Activated naive CD8-positive, alpha-beta T cell (primary cell): ENCODE measurements around the gene DYNC1I2.
"Not testable (repeated sequence)": the region's sequence is repeated elsewhere in the genome, so short reads cannot be mapped to it uniquely, and the experiment has no call there.

ENCODE experiments used
- H3K27ac Mint-ChIP-seq: one replicate; pipeline ENCODE4 v1.8.0; 2021; ENCODE audit warnings: mixed read lengths
- H3K27me3 Mint-ChIP-seq: one replicate; pipeline ENCODE4 v1.8.0; 2021; ENCODE audit warnings: mixed read lengths
- H3K36me3 Mint-ChIP-seq: one replicate; pipeline ENCODE4 v1.8.0; 2021; ENCODE audit warnings: mixed read lengths
- H3K4me1 Mint-ChIP-seq: one replicate; pipeline ENCODE4 v1.8.0; 2021; ENCODE audit warnings: low read depth, mixed read lengths
- H3K4me3 Mint-ChIP-seq: one replicate; pipeline ENCODE4 v1.8.0; 2021; ENCODE audit warnings: mild to moderate bottlenecking, mixed read lengths
- H3K9me3 Mint-ChIP-seq: one replicate; pipeline ENCODE4 v1.8.0; 2021; ENCODE audit warnings: low read depth, mixed read lengths

The DYNC1I2 gene

GRCh38 chr2:171741189-171741588 is 53.9 kb downstream of the DYNC1I2 start:
- Mint-ChIP-seq H3K9me3 (no peaks in the 10 kb centered on the region), H3K36me3 (peaks cover 23% of the 10 kb centered on the region), H3K27ac (no peak overlapping the region), H3K4me1 (peaks cover 7% of the 10 kb centered on the region), H3K4me3 (no peak overlapping the region), H3K27me3 (no peaks in the 10 kb centered on the region)

- H3K9me3 Mint-ChIP-seq, result no peaks in the 10 kb centered on the region
Observed at GRCh38 chr2:171742760-171743159, 55.5 kb downstream of the DYNC1I2 start.

GRCh38 chr2:171745141-171745540 is 57.9 kb downstream of the DYNC1I2 start:
- H3K4me3 Mint-ChIP-seq, result no peak overlapping the region
- H3K36me3 Mint-ChIP-seq, result peaks cover 30% of the 10 kb centered on the region
- no peaks in the 10 kb centered on the region for H3K9me3 Mint-ChIP-seq
- no peak overlapping the region for H3K27ac Mint-ChIP-seq
- peaks cover 7% of the 10 kb centered on the region for H3K4me1 Mint-ChIP-seq
- H3K27me3 Mint-ChIP-seq, result no peaks in the 10 kb centered on the region

More at GRCh38 chr2:171742760-171743159, 55.5 kb downstream of the DYNC1I2 start:
- no peak overlapping the region for H3K27ac Mint-ChIP-seq
- no peak overlapping the region for H3K4me3 Mint-ChIP-seq
- peaks cover 7% of the 10 kb centered on the region for H3K4me1 Mint-ChIP-seq
- H3K36me3 Mint-ChIP-seq, result peaks cover 23% of the 10 kb centered on the region
- H3K27me3 Mint-ChIP-seq, result no peaks in the 10 kb centered on the region

- peaks cover 6% of the 10 kb centered on the region for H3K4me1 Mint-ChIP-seq
- no peaks in the 10 kb centered on the region for H3K9me3 Mint-ChIP-seq
- H3K27me3 Mint-ChIP-seq, result no peaks in the 10 kb centered on the region
- H3K36me3 Mint-ChIP-seq, result peaks cover 32% of the 10 kb centered on the region
- H3K27ac Mint-ChIP-seq, result no peak overlapping the region
- no peak overlapping the region for H3K4me3 Mint-ChIP-seq
Observed at GRCh38 chr2:171745806-171746205, 58.5 kb downstream of the DYNC1I2 start.

GRCh38 chr2:171747371-171747770 is 60.1 kb downstream of the DYNC1I2 start:
- Mint-ChIP-seq H3K27me3 (no peaks in the 10 kb centered on the region), H3K4me1 (no peaks in the 10 kb centered on the region), H3K27ac (no peak overlapping the region), H3K9me3 (no peaks in the 10 kb centered on the region), H3K36me3 (peaks cover 27% of the 10 kb centered on the region), H3K4me3 (no peak overlapping the region)

- Mint-ChIP-seq H3K4me3 (no peak overlapping the region), H3K4me1 (no peaks in the 10 kb centered on the region), H3K27me3 (no peaks in the 10 kb centered on the region), H3K9me3 (peaks cover 13% of the 10 kb centered on the region), H3K36me3 (peaks cover 38% of the 10 kb centered on the region), H3K27ac (no peak overlapping the region)
Observed at GRCh38 chr2:171754254-171754939, 67.1 kb downstream of the DYNC1I2 start.

- not testable (repeated sequence) for H3K4me1 Mint-ChIP-seq, H3K4me3 Mint-ChIP-seq
Observed at GRCh38 chr2:171758762-171759161, 71.5 kb downstream of the DYNC1I2 start.

GRCh38 chr2:171761176-171761575 is 73.9 kb downstream of the DYNC1I2 start:
- not testable (repeated sequence) for H3K27ac Mint-ChIP-seq, H3K27me3 Mint-ChIP-seq, H3K4me1 Mint-ChIP-seq, H3K4me3 Mint-ChIP-seq
- peaks cover 41% of the 10 kb centered on the region for H3K36me3 Mint-ChIP-seq
- peaks cover 15% of the 10 kb centered on the region for H3K9me3 Mint-ChIP-seq

More at GRCh38 chr2:171758762-171759161, 71.5 kb downstream of the DYNC1I2 start:
- not testable (repeated sequence) for H3K27ac Mint-ChIP-seq, H3K27me3 Mint-ChIP-seq
- peaks cover 52% of the 10 kb centered on the region for H3K36me3 Mint-ChIP-seq
- peaks cover 20% of the 10 kb centered on the region for H3K9me3 Mint-ChIP-seq

GRCh38 chr2:171762879-171763573 is 75.8 kb downstream of the DYNC1I2 start:
- no peaks in the 10 kb centered on the region for H3K27me3 Mint-ChIP-seq
- peaks cover 12% of the 10 kb centered on the region for H3K9me3 Mint-ChIP-seq
- H3K4me1 Mint-ChIP-seq, result no peaks in the 10 kb centered on the region
- H3K27ac Mint-ChIP-seq, result no peak overlapping the region
- no peak overlapping the region for H3K4me3 Mint-ChIP-seq
- H3K36me3 Mint-ChIP-seq, result peaks cover 35% of the 10 kb centered on the region

GRCh38 chr2:171763602-171764001 is 76.3 kb downstream of the DYNC1I2 start:
- no peaks in the 10 kb centered on the region for H3K27me3 Mint-ChIP-seq
- H3K27ac Mint-ChIP-seq, result no peak overlapping the region
- H3K9me3 Mint-ChIP-seq, result peaks cover 7% of the 10 kb centered on the region
- no peaks in the 10 kb centered on the region for H3K4me1 Mint-ChIP-seq
- no peak overlapping the region for H3K4me3 Mint-ChIP-seq
- peaks cover 30% of the 10 kb centered on the region for H3K36me3 Mint-ChIP-seq

GRCh38 chr2:171771463-171771862 is 84.2 kb downstream of the DYNC1I2 start:
- Mint-ChIP-seq H3K9me3 (peaks cover 11% of the 10 kb centered on the region), H3K27ac (no peak overlapping the region)

GRCh38 chr2:171772373-171772772 is 85.1 kb downstream of the DYNC1I2 start:
- Mint-ChIP-seq H3K36me3 (peaks cover 15% of the 10 kb centered on the region), H3K27me3 (no peaks in the 10 kb centered on the region), H3K9me3 (peaks cover 11% of the 10 kb centered on the region), H3K4me1 (no peaks in the 10 kb centered on the region), H3K27ac (no peak overlapping the region), H3K4me3 (no peak overlapping the region)

More at GRCh38 chr2:171771463-171771862, 84.2 kb downstream of the DYNC1I2 start:
- no peaks in the 10 kb centered on the region for H3K27me3 Mint-ChIP-seq
- H3K36me3 Mint-ChIP-seq, result peaks cover 20% of the 10 kb centered on the region
- no peak overlapping the region for H3K4me3 Mint-ChIP-seq
- no peaks in the 10 kb centered on the region for H3K4me1 Mint-ChIP-seq

- H3K27me3 Mint-ChIP-seq, H3K4me3 Mint-ChIP-seq, H3K4me1 Mint-ChIP-seq, H3K27ac Mint-ChIP-seq: not testable (repeated sequence)
- Mint-ChIP-seq H3K36me3 (peaks cover 22% of the 10 kb centered on the region), H3K9me3 (peaks cover 11% of the 10 kb centered on the region)
Observed at GRCh38 chr2:171774581-171774980, 87.3 kb downstream of the DYNC1I2 start.

GRCh38 chr2:171778515-171778914 is 91.2 kb downstream of the DYNC1I2 start:
- H3K4me1 Mint-ChIP-seq, result no peaks in the 10 kb centered on the region
- H3K4me3 Mint-ChIP-seq, result no peak overlapping the region
- no peaks in the 10 kb centered on the region for H3K9me3 Mint-ChIP-seq
- no peaks in the 10 kb centered on the region for H3K27me3 Mint-ChIP-seq
- no peak overlapping the region for H3K27ac Mint-ChIP-seq
- peaks cover 23% of the 10 kb centered on the region for H3K36me3 Mint-ChIP-seq

- H3K27me3 Mint-ChIP-seq, result no peaks in the 10 kb centered on the region
- no peak overlapping the region for H3K27ac Mint-ChIP-seq
- H3K4me3 Mint-ChIP-seq, result no peak overlapping the region
- H3K4me1 Mint-ChIP-seq, result no peaks in the 10 kb centered on the region
- H3K36me3 Mint-ChIP-seq, result peaks cover 33% of the 10 kb centered on the region
- no peaks in the 10 kb centered on the region for H3K9me3 Mint-ChIP-seq
Observed at GRCh38 chr2:171785450-171785849, 98.2 kb downstream of the DYNC1I2 start.
